GM18507 (cell line): ENCODE data around the gene L3HYPDH.
"Not testable (repeated sequence)": the region's sequence is repeated elsewhere in the genome, so short reads cannot be mapped to it uniquely, and the experiment has no call there.

Experiments
- DNase-seq: peaks from one replicate; pipeline ENCODE4 v3.0.0; 2011; ENCODE audit warnings: low read depth; ENCODE audit not compliant: insufficient read length; ENCODE audit errors: extremely low spot score
- FAIRE-seq: peaks from 2 replicates; lab custom pipeline; 2011; peaks lifted over from hg19 to GRCh38; lab: Jason Lieb, UNC

Gene L3HYPDH

DNA sequence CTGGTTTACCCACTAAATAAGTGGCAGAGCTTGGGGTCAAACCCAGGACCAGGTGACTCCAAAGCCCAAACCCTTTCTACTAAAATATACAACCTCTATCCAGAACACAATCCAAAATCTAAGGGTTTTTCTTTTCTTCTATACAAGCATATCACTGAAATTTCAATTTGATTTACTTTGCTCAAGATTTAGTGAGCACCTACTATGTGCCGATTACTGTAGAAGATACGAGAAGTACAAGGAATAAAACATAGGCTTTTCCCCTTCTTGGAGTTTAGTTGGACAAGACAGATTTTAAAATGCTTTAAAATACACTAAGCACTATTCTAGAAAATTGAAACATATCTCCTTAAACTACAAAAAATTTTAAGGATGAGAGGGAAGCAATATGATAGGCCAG is 2.8 kb downstream of the L3HYPDH start:
- DNase-seq (no peak), FAIRE-seq (no peak)

DNA sequence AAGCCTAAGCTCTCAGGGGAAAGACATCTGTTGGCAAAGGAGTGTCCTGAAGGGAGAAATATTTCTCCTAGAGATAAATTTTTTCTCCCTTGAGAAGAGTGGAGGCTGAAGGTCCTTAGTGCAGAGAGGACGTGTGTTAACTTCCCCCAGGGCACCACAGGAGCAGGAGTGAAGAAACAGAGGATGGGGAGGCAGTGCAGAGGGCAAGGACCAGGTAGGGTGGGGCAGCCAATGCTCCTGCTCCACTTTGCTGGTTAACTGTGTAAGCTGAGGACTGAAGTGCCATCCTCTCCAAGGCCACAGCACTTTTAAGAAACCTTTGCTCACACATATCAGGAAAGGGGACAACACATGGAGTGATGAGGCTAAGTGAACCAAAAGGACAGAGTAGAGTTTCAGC is 4.0 kb downstream of the L3HYPDH start:
- FAIRE-seq (no peak), DNase-seq (no peak)

DNA sequence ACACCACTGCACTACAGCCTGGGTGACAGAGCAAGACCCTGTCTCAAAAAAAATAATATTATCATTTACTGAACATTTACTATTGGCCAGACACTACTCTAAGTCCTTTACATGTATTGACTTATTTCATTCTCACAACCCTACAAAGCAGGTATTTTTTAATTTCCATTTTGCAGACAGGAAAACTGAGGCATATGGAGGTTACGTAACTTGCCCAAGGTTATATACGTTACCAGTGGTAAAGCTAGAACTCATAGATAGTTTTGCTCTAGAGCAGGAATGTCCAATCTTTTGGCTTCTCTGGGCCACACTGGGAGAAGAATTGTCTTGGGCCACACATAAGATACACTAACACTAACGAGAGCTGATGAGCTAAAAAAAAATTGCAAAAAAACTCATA is 5.7 kb downstream of the L3HYPDH start:
- DNase-seq: no peak
- no peak for FAIRE-seq

DNA sequence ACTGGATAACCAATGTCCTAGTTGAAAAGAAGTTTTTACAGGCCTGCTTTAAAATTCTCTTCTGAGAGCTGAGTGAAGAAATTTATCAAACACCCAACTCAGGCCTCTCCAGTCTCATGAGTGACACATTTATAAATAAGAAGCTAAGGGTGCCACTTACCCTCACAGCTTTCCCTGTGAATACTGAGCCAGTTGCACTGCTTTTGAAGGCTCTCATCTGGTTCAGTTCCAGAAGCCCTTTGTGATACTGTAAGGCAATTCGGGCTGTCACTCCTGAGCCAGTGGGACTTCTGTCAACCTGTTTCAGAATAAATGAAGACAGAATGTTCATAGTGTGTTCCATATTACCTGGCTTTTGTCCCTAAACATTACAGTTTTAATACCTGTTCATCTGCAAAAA is 8.5 kb downstream of the L3HYPDH start:
- DNase-seq (no peak), FAIRE-seq (no peak)

DNA sequence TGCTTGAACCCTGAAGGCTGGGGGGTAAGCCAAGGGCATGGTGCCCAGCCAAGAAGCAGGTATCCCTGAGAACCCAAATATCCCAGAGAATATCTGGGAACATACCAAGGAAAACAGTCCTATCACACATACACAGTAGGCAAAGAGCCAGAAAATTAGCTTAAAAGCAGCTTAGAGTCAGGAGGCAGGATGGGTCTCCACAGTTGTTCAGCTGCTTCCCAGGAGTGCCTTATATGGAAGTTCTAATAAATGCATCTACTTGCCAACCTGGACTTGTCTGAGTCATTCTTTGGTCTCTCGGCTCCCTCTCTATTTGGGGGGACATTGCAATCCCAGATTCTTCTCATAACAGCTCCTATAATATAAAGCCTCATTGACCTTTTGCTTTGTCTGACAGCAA is 10.0 kb downstream of the L3HYPDH start:
- FAIRE-seq: no peak
- no peak for DNase-seq

DNA sequence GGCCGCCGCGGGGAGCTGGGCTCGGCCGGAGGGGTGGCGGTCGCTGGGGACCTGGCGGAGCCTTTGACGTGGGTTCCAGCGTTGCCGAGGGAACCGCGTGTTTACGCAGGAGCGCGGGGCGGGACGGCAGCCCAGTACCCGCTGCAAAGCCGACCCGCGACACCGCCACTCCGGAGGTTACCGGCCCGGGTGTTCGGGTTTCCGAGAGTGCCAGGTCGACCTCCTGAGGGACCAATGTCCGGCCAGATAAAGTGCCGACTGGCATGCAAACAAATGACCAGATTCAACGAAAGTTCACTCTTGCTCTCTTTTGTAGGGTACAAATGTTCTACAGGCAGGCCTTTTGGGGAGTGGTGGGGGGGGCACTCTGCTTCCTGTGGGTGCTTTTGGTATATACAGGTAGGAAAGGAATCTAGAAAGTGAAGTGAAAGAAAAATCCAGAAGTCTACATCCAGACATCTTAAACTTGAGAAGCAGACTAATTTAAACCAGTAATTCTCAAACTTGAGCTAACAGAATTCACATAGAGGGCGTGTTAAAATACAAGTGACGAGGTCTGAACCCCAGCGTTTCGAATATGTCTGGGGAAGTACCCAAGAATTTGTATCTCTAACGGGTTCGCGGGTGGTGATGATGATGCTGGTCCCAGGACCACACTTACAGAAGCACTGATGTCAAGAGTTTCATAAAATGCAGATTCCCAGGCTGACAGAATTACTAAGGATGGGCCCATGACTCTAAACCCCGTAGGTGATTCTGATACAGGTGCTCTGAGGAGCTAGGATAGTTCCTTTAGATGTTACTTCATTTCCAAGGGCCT is 18.7 kb downstream of the L3HYPDH start, which contains the start of gene GPR135:
TSS of gene GPR135 (minus strand) at position 65 of the 820 bp plus-strand sequence. CDS start 154 bp downstream, outside the sequence.
- DNase-seq: peak; percentile 22
- peak; percentile 9 for FAIRE-seq

DNA sequence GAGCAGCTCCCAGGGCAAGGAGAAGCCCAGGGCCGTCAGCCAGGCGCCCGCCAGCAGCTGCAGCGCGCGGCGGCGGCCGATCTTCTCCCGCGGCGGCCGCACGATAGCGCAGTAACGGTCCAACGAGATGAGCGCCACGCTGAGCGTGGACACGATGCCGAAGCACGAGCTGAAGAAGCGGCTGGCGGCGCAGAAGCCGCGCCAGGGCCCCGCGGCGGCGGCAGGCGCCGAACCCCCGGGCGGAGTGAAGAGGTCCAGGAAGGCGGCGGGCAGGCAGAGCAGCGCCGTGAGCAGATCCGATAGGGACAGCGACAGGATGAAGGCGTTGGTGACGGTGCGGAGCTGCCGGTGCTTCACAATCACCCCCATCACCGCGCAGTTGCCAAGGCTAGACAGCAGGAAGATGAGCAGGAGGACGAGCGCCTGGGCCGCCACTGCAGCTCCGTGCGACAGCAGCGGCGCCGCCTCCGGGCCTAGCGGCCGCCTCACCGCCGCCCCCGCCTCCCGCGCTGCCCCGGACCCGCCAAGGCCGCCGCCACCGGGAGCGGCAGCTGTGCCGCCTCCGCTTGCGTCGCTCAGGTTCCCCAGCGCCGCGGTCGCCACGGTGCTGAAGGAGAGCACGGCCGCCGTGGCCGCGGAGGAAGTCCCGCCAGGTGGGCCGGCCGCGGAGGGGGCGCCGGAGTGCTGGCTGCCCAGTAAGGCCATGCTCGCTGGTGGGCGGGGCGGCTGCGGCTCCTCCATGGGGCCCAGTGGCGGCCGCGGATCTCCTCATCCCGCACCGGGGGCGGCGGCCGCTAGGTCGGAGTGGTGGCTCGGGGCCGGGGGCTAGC is 19.5 kb downstream of the L3HYPDH start:
- FAIRE-seq: no peak
- peak; percentile 39 for DNase-seq

DNA sequence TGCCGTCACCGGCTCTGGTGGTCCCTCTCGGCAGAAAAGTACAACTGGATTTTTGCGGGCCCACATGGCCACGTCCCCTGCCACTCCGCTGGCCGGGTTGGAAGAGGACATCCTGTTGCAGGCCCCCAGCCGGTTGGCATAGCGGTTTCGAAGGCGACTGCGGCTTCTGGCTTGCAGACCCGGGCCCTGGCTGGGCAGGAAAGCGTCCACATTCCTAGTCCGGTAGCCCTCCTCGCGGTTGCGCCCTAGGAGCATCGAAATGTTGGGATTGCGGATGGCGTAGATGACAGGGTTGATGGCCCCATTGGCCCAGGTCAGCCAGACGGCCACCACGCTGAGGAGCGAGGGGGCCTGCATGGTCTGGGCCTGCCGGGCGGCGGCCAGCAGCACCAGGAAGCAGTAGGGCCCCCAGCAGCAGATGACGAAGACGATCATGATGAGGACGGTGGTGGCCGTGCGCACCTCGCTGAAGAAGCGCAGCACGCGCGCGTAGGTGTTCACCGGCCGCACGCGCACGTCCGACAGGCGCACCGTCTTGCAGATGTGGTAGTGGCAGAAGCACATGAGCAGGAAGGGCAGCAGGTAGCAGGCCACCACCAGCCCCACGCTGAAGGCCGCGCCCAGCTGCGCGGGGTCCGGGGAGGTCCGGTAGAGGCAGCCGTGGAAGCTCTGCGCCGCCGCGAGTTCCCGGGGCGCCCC is 20.3 kb downstream of the L3HYPDH start:
- no peak for DNase-seq
- FAIRE-seq: no peak

DNA sequence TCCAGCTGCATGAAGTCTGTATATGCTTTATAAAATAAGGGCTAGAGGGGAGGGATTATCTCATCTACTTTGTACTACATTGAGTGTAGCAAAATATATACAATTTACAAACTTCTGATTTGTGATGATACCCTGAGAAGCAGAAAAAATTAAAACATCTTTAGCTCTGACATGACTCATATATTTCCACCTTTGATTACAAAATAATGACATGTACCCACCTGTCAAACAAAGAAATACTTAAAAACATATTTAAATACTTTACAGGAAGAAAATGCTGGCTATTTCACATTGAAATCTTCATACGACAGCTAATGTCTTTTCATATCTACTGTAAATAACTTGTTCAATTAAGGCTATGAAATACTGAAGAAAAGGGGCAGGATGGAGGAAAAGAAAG is 22.3 kb downstream of the L3HYPDH start:
- FAIRE-seq (no peak), DNase-seq (no peak)

DNA sequence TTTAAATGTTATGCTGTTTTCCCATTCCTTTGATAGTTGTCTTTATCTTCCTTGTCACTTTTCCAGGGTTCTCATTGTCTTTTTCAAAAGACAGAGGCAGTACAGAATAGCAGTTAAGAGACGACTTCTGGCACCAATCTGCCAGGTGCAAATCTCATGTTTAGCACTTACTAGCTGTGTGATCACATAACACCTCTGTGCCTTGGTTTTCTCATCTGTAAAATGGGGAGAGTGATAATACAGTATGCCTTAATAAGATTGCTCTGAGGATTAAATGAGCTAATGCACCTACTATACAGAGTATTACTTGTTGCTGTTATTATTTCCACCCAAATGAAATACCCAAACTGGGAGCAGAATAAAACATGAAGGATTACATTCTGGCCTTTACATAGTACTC is 23.8 kb downstream of the L3HYPDH start:
- DNase-seq (no peak), FAIRE-seq (no peak)

DNA sequence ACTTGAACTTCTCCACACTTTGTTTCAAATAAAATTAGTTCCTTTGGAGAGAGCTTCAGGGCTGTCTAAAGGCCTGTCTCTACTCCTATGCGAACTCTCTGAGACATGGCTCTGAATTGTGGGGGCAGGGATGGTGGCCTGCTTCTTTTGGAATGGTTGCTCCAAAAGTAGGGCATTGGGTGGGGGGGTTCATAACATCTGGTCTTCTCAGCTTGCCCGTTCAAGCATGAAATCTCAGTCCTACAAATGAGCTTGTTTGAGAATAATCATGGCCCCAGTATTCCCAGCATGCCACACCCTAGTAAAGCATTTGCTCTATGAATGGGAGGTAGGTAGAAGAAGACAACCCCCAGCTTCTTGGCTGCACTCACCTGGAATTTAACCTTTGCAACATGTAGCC is 25.7 kb downstream of the L3HYPDH start:
- FAIRE-seq (no peak), DNase-seq (no peak)

DNA sequence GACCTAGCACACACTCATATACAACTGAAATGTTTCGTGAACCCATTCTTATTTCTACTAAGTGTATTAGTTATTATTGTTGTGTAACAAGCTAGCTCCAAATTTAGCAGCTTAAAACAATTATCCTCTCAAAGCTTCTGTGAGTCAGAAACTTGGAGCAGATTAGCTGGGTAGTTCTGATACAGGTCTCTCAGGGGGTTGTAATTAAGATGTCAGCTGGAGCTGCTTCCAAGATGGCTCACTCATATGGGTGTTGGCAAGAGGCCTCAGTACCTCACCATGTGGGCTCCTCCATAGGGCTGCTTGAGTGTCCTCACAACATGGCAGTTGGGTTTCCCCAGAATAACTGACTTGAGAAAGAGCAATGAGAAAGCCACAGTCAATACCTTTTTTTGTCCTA is 28.8 kb downstream of the L3HYPDH start:
- DNase-seq (no peak), FAIRE-seq (no peak)

DNA sequence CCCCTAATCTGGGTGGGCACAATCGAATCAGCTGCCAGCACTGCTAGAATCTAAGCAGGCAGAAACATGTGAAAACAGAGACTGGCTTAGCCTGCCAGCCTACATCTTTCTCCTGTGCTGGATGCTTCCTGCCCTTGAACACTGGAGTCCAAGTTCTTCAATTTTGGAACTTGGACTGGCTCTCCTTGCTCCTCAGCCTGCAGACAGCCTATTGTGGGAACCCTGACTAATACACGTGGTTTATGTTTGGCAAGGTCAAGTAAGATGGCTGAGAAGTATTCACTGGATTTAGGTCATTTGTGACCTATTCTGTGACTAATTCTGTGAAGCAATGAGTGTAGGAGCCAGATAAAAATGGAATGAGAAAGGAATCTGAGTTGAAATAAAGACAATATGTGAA is 30.1 kb downstream of the L3HYPDH start:
- DNase-seq: no peak
- FAIRE-seq: no peak

DNA sequence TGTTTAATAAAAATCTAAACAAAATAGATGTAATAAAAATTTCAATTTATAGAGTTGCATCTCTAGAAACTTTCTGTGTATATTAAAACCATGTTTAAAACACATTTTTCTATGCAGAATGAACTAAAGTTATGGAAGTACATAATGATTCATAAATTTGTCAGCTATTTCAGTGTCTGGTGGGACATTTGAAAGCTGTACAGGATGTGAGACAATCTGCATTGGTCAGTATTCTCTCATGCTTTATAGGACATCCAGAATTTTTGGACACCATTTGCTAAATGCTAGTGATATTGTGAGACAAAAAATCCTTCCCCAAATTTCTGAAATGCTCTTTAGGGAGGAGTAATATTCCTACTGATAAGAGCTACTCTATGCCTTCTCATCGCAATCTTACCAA is 32.4 kb downstream of the L3HYPDH start:
- DNase-seq (no peak), FAIRE-seq (no peak)

DNA sequence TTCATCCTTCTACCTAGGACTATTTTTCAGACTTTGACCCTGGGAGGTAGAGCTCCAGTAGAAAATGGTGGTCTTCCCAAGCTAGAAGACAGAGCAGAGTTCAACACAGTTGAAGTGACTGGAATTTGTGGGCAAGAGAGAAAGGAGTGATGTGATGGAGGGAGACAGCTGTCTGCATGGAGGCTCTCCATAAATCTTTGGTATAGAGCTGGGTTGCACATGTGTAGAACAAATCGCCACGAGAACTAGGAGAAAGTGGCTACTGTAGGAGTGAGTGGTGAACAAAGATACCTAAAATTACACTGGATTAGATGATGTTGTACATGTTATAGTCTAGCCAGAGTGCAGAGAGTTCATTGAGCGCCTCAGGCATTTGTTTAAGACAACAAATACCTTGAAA is 33.5 kb downstream of the L3HYPDH start:
- FAIRE-seq (no peak), DNase-seq (no peak)

DNA sequence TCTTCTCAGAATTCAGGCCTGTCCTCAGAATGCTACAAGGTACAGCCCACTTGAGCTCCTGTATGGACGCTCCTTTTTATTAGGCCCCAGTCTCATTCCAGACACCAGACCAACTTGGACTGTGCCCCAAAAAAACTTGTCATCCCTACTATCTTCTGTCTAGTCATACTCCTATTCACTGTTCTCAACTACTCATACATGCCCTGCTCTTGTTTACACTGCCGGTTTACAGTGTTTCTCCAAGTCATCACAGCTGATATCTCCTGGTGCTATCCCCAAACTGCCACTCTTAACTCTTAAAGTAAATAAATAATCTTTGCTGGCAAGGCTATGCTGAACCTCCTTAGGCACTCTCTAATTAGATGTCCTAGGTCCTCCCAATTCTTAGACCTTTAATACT is 35.5 kb downstream of the L3HYPDH start:
- not testable (repeated sequence) for FAIRE-seq

DNA sequence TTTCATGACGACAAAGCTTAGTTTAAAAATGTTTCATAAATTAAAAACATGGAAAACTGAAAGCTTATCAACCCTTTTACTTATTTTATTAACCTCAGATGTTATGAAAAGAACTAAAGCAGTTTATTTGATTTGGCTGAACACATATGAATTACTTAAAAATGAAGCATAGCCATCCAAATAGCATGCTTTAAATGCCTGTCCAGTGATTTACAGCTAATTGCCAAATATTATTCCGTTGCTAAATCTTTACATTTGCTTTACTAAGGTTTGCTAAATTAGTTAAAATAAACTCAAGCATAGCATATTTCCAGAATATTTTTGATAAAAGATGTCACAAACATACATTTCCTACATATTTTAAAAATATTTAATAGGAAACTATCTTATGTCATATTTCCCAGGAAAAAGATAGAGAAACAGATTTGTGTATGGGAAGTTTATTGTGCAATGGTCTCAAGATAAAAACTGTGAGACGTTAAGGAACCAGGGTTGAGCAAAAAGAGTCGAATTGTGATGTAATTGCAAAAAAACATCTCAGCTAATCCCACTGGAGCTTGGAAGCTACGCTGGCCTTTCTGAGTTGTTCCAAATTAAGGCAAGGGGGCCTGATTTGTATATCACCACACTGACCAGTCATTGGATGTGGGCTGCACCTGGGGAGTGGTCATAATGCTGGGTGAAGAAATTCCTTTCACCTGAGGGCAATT is 44.8 kb downstream of the L3HYPDH start:
- FAIRE-seq: no peak
- DNase-seq: no peak

More for the DNA sequence above, 35.5 kb downstream of the L3HYPDH start:
- DNase-seq: not testable (repeated sequence)

DNA sequence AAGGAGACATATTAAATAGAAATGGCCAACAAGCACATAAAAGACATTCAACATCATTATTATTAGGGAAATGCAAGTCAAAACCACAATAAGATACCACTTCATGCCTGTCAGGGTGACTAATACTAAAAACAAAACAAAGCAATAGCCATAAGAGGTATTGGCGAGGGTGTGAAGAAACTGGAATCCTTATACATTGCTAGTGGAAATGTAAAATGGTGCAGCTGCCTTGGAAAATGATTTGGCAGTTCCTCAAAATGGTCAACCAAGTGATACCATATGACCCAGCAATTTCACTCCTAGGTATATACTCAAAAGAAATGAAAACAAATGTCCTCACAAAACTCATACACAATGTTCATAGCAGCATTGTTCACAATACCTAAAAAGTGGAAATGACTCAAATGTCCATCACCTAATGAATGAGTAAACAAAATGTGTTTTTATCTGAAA is 46.0 kb downstream of the L3HYPDH start:
- peak; percentile 44 for FAIRE-seq
- DNase-seq: no peak

DNA sequence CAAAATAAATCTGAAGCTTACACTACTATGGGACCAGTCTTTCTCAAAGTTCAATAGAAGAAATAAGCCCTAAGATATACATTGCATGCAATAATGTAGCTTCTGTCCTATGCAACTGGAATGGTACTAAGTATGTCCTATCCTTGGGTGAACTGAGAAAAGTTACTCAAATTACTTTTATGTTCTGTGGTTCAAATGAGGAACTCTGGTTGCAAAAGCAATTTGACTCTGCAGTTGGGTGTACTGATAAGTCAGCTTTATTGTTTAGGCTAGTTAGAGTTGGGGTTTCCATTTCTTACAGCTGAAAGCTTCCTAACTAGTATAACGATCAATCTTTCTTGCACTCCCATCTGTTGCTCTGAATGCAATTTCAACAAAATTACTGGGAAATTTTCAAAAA is 48.2 kb downstream of the L3HYPDH start:
- FAIRE-seq: no peak

More for the DNA sequence above, 48.2 kb downstream of the L3HYPDH start:
- DNase-seq: no peak
